ENCODE measurements around the gene MARK3.

The MARK3 gene

DNA sequence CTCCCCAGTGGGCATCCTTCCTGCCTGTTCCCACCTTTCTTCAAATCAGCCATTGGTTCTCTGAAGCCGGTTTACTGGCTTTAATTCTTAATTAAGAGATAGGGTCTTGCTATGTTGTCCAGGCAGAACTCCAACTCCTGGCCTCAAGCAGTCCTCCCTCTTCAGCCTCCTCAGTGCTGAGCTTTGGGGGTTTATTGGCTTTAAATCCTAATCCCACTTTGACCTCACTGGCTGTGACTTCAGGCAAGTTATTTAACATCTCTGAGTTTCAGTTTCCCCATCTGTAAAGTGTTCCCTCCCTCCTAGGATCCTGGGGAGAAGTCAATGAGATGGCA lies 141.7 kb downstream of the MARK3 start:
- DNase-seq (ENCODE audit: low spot score) = no peak

DNA sequence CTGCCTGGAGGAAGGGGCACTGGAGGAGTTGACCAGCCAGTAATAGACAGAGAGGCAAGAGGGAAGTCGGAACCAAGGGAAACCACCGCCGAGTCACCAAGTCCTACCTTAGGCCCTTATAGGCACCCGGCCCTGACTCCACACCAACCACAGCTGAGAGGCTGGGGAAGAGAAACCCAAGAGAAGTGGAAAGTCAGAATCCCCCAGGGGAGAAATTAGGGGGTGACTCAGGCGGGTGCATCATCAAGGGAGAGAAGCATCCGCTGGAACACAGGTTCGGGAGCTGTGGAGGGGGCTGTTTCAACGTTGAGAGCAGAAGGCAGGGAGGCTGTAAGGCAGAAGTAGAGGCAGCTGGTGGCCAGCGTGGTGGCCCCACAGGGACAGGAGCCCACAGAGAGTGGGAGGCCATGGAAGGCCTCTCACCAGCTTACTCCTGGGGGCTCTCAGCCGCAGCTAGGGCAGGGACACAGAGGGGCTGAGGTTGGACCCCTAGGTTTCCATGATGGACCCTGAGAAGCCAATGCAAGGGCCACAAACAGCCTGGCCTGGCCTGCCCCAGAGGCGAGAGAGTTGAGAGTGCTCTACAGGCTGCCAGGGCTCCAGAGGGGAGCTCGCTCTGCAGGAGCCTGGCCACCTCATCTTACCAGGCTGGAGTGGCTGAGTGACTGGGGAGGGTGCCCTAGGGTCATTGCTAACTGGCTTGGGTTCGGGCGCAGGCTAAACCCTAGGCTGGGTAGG lies 142.4 kb downstream of the MARK3 start:
- DNase-seq (ENCODE audit: low spot score) = peak; percentile 73

GRCh38 chr14:103528146-103528586 lies 143.0 kb downstream of the MARK3 start:
- peak; percentile 64 for DNase-seq (ENCODE audit: low spot score)

- DNase-seq (ENCODE audit: low spot score) = peak; percentile 99
Measured at GRCh38 chr14:103528587-103529382, 143.6 kb downstream of the MARK3 start, which contains the start of gene TRMT61A. TSS of gene TRMT61A (plus strand) at chr14:103529196. CDS start at chr14:103529979, 783 bp downstream.

GRCh38 chr14:103529383-103530365 lies 144.5 kb downstream of the MARK3 start:
- no peak for DNase-seq (ENCODE audit: low spot score)

DNA sequence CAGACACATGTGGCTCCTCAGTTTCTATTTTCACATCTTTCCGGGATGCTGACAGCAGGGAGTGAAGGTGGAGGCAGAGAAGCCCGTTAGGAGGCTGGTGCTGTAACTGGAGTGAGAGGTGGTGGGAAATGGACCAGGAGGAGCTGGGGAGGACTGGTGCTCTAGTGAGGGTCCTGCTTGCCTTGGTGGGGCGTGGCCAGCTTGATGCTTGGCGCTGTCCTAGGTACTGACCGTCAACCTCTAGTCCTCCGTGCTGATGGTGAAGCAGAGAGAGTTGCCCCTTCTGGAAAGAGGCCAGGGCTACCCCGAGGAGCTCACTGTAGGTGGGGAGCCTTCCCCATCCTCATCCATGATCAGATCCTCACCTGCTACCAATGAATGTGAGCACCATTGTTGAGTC lies 145.2 kb downstream of the MARK3 start:
- DNase-seq (ENCODE audit: low spot score) = no peak

- no peak for DNase-seq (ENCODE audit: low spot score)
Measured at GRCh38 chr14:103530831-103531230, 145.6 kb downstream of the MARK3 start.

DNA sequence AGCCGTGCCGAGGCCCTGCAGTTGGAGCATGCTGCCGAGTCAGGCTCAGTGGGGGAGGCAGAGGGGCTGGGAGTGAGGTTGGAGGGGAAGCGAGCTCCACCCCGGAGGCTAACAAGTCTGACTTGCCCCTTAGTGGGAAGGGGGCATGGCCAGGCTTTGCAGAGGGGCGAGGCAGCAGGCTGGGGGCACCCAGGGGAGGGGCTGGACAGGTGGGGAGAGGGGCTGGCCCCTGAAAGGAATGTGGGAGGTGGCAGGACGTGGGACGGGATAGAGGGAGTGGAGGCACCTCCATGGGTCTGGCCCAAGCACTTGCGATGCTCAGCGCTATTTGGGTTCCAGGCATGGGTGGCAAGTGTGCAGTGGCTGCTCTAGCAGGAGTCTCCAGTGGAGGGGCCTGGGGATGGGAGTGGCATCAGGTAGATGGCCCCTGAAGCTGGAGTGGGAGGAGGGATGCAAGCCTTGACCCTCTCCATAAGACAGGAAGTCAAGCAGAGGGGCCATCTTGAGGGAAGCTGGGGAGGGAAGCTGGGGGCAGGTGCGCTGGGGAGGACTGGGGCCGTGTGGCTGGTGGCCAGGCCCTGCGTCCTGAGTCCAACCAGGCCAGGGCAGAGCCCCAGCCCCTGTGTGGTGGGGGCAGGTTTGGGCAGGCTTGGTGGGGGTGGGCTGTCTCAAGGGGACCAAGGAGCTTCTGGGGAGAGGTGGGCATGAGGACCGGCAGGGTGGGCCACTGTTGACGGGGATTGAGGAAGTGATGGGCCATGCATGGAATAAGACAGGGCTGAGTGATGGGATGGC lies 146.4 kb downstream of the MARK3 start:
- no peak for DNase-seq (ENCODE audit: low spot score)

DNA sequence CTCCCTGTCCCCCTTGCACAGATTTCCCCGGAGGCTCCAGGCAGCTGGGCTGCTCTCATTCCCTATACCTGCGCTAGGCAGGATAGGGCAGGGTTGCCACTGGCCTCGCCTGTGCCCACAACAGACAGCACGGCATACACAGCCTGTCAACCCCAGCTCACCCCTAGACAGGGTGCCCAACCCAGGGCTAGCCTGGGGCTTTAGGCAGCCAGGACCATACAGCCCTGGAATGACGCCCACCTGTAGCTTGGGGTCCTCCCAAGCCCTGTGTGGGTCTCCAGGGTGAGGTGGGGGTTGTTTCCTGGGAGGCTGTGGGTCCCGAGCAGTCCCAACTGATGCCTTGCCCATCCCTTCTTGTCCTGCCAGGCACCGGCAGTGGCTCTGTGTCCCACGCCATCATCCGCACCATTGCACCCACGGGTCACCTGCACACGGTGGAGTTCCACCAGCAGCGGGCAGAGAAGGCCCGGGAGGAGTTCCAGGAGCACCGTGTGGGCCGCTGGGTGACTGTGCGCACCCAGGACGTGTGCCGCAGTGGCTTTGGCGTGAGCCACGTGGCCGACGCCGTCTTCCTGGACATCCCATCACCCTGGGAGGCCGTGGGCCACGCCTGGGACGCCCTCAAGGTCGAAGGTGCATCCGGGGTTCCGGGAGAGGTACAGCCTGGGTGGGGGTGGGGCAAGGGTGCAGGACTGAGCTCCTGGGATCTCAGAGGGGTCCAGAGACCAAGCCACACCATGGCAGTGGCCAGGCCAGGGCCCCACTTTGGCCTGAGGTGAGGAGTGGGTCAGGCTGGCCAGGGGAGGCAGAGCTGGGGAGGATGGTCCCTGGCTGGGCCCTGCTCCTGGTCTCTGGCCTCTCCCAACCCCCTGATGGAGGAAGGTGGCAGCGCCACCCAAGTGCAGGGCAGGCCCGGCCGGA lies 147.3 kb downstream of the MARK3 start:
- no peak for DNase-seq (ENCODE audit: low spot score)

- no peak for DNase-seq (ENCODE audit: low spot score)
Measured at GRCh38 chr14:103533137-103533998, 148.2 kb downstream of the MARK3 start.

- no peak for DNase-seq (ENCODE audit: low spot score)
Measured at GRCh38 chr14:103533999-103534575, 148.9 kb downstream of the MARK3 start.

DNA sequence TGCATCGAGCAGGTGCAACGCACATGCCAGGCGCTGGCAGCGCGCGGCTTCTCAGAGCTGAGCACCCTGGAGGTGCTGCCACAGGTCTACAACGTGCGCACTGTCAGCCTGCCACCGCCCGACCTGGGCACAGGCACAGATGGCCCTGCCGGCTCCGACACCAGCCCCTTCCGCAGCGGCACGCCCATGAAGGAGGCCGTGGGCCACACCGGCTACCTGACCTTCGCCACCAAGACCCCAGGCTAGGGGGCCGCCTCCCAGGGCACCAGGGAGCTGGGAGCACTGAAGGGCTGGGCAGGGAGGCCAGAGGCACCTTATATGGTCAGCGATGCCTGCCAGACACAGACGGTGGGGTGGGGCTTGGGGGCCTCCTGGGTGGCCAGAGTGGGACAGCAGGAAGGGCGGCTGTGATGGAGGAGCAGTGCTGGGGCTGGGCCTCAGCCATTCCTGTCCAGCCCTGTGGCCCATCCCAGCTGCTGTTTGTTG lies 149.4 kb downstream of the MARK3 start:
- no peak for DNase-seq (ENCODE audit: low spot score)

DNA sequence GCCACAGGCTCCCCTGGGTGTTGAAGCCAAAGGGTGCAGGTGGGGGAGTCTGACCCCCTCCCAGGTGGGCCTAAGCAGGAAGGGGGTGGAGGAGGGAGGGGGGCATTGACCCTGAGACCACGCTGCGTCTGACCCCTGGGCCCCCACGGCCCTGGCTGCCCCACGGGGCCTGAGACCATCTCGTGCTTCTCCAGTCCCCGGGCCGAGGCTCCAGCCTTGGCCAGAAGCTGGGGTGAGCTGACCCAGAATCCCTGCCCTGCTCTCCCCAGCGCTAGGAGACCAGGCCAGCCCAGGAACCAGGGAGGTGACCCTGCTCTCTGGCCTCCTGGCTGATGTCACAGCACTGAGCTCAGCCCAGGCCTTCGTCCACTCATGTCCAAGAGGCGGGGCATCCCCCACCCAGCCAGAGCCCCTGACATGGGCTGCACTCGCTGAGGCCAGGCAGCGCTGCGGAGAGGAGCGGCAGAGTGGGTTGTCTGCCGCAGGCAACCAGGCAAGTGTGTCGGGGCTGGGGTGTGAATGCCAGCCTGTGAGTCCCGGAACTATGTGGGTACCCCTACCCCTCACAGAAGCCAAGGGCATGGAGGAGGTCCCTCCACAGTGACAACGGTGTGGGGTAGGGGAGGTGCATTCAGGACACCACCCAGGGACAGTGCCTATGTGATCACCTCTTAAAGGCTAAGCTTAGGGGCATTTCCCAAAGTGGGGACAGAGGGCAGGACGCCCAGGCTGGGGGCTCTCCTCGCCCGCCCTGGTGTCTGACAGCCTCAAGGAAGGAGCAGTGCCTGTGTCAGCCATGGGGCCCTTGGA lies 150.1 kb downstream of the MARK3 start:
- DNase-seq (ENCODE audit: low spot score) = no peak

- DNase-seq (ENCODE audit: low spot score) = no peak
Measured at GRCh38 chr14:103535891-103536565, 150.8 kb downstream of the MARK3 start.

- no peak for DNase-seq (ENCODE audit: low spot score)
Measured at GRCh38 chr14:103536693-103537092, 151.5 kb downstream of the MARK3 start.

GRCh38 chr14:103537175-103537990 lies 152.2 kb downstream of the MARK3 start:
- DNase-seq (ENCODE audit: low spot score) = no peak

Data from hepatic stellate cell (primary cell).